GM23248 (cell line): Measurements from ENCODE around the gene PRSS16. TPM values are rescaled to one million over a fixed set of nuclear protein-coding genes. Genes with fewer than 3 reads are reported as not detected.

Experiments used
- DNase-seq: peaks from one replicate; pipeline ENCODE4 v3.0.0-alpha.2; 2015
- H2AFZ ChIP-seq: fragments of 200-600 bp; sonication (generic); 2 replicates; pipeline ENCODE4 v1.6.1; 2016; ENCODE audit warnings: antibody characterized with exemption
- H3F3A ChIP-seq: fragments of 200-600 bp; sonication (generic); 2 replicates; pipeline ENCODE4 v1.6.1; 2016; ENCODE audit warnings: mild to moderate bottlenecking, antibody characterized with exemption, mixed run types; ENCODE audit not compliant: insufficient read depth
- H3K27ac ChIP-seq: fragments of 200-600 bp; sonication (generic); 2 replicates; pipeline ENCODE4 v1.5.1; 2016; ENCODE audit warnings: mild to moderate bottlenecking
- H3K27me3 ChIP-seq: fragments of 200-600 bp; sonication (generic); replicated peaks from 2 replicates; pipeline ENCODE4 v1.6.1; 2016; ENCODE audit warnings: mild to moderate bottlenecking; ENCODE audit not compliant: insufficient read depth
- H3K36me3 ChIP-seq: fragments of 200-600 bp; sonication (generic); 2 replicates; pipeline ENCODE4 v1.6.1; 2016; ENCODE audit warnings: low read depth, mild to moderate bottlenecking
- H3K4me1 ChIP-seq: fragments of 200-600 bp; sonication (generic); 2 replicates; pipeline ENCODE4 v1.6.1; 2016; ENCODE audit warnings: mild to moderate bottlenecking; ENCODE audit not compliant: insufficient read depth
- H3K4me2 ChIP-seq: fragments of 200-600 bp; sonication (generic); one replicate; pipeline ENCODE4 v1.6.1; 2016; ENCODE audit warnings: mild to moderate bottlenecking; ENCODE audit not compliant: unreplicated experiment
- H3K4me3 ChIP-seq: fragments of 200-600 bp; sonication (generic); 2 replicates; pipeline ENCODE4 v1.5.1; 2016; ENCODE audit warnings: mild to moderate bottlenecking
- H3K79me2 ChIP-seq: fragments of 200-600 bp; sonication (generic); 2 replicates; pipeline ENCODE4 v1.6.1; 2016; ENCODE audit warnings: mild to moderate bottlenecking; ENCODE audit not compliant: insufficient read depth
- H3K9ac ChIP-seq: fragments of 200-600 bp; sonication (generic); 2 replicates; pipeline ENCODE4 v1.6.1; 2016; ENCODE audit warnings: mild to moderate bottlenecking
- H3K9me2 ChIP-seq: fragments of 200-600 bp; sonication (generic); 2 replicates; pipeline ENCODE4 v1.6.1; 2016; ENCODE audit warnings: mixed run types, mild to moderate bottlenecking, moderate library complexity; ENCODE audit not compliant: insufficient read depth
- H3K9me3 ChIP-seq: fragments of 200-600 bp; sonication (generic); one replicate; pipeline ENCODE4 v1.6.1; 2017; ENCODE audit warnings: low read depth
- H4K20me1 ChIP-seq: fragments of 200-600 bp; sonication (generic); 2 replicates; pipeline ENCODE4 v1.6.0; 2016; ENCODE audit not compliant: insufficient read depth
- EZH2 ChIP-seq: fragments of 200-600 bp; sonication (generic); IDR thresholded peaks from 2 replicates; pipeline ENCODE4 v1.6.1; 2018; ENCODE audit warnings: antibody characterized with exemption, mild to moderate bottlenecking; ENCODE audit not compliant: insufficient read depth, poor library complexity, severe bottlenecking
- EZH2phosphoT487 ChIP-seq: fragments of 200-600 bp; sonication (generic); IDR thresholded peaks from 2 replicates; pipeline ENCODE4 v1.6.1; 2018; ENCODE audit warnings: antibody characterized with exemption, moderate library complexity, mild to moderate bottlenecking, low read depth; ENCODE audit not compliant: insufficient read depth
- WGBS, 2 experiments: methylation state at CpG; one replicate each; pipeline ENCODE4 v1.1.6; 2015 to 2017; ENCODE audit warnings: low lambda C conversion rate in 2 of 2, low coverage in 1 of 2; ENCODE audit errors: missing lambda C conversion rate in 2 of 2; 5-methylcytosine and 5-hydroxymethylcytosine counted together
- in situ Hi-C: fragments of 300-500 bp; cut with MboI; formaldehyde crosslinking; loops from 2 replicates; pipeline ENCODE4 v1.15.0; 2020
- polyA plus RNA-seq: library from polyadenylated mRNA; unstranded; fragments of >200 nt; fragmentation: Nextera tagmentation; extraction: Ambion mirVana; gene quantifications from 2 replicates; pipeline ENCODE4 v1.2.1, GENCODE V29; 2016
- total RNA-seq: library from RNA; depleted of rRNA; stranded (reverse); fragments of >200 nt; shearing (Covaris generic); gene quantifications from 2 replicates; pipeline ENCODE4 v1.2.3, GENCODE V29; 2014

The PRSS16 gene
- total and polyA plus RNA-seq, 2 experiments from 2014 or later = 0.86 TPM; not detected in 1

DNA sequence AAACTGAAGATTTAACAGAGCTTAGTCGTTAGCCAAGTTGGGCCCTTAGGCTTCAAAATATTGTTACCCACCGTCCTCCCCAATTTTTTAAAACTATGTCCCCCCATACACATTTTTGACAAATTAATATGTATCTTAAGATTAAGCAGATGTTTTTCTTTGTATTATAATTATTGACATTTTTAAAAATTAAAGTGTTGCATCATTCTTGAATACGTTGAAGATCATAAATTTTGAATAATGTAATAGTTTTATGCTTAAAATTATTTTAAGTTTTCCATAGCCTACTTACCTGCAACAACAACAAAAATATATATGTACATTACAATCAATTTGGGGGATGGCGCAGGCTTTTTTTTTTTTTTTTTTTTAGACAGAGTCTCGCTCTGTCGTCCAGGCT, 8.2 kb upstream of the PRSS16 start:
- in situ Hi-C loops = no loop called here
- no peaks in the 10 kb centered on the region for H4K20me1 ChIP-seq
- H3K4me3 ChIP-seq = peak overlapping the region; percentile 68; the same call in 1 of the 2 replicates
- H2AFZ ChIP-seq = no peak overlapping the region
- H3K9me2 ChIP-seq = no peaks in the 10 kb centered on the region
- WGBS, 2 experiments = 49 to 56% methylated on average over 6 of the region's 6 CpGs
- peaks cover 4% of the 10 kb centered on the region; the same call in 1 of the 2 replicates for H3K4me1 ChIP-seq
- DNase-seq = no peak
- H3K27ac ChIP-seq = no peak overlapping the region
- H3K9me3 ChIP-seq = no peaks in the 10 kb centered on the region
- TF ChIP-seq EZH2phosphoT487 = no peak
- TF ChIP-seq EZH2 = no peak
- H3K4me2 ChIP-seq = peak overlapping the region; percentile 74
- H3K27me3 ChIP-seq = peaks cover 21% of the 10 kb centered on the region
- H3K9ac ChIP-seq = no peak overlapping the region
- no peaks in the 10 kb centered on the region for H3K36me3 ChIP-seq
- H3K79me2 ChIP-seq = no peaks in the 10 kb centered on the region
- H3F3A ChIP-seq = peaks cover 24% of the 10 kb centered on the region

DNA sequence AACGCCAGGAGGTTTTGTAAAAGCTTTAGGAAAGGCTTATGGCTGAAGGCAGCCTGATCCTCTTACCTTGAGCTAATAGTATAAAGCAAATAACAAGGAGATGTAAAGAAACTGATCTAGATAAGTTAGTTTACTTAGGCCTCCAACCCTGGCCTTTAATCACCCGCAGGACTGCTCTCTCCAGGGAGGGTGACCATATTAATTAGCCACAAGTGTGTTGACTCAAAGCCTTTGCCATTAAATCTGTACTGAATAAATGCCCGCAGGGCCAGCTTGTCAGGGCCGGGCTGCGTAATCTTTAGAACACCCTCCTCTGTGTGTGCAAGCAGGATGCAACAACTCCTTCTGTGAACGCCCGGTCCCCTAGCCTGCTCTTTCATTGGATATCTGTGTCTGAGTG, 6.1 kb upstream of the PRSS16 start:
- Histone ChIP-seq H3K9me2 (no peaks in the 10 kb centered on the region), H3K9ac (no peak overlapping the region), H3K27me3 (peaks cover 18% of the 10 kb centered on the region), H3K9me3 (no peaks in the 10 kb centered on the region), H3K4me2 (no peak overlapping the region), H4K20me1 (no peaks in the 10 kb centered on the region), H3K4me3 (no peak overlapping the region), H3K27ac (no peak overlapping the region), H3K36me3 (no peaks in the 10 kb centered on the region), H3F3A (peaks cover 17% of the 10 kb centered on the region), H3K4me1 (peaks cover 4% of the 10 kb centered on the region; the same call in 1 of the 2 replicates), H3K79me2 (no peaks in the 10 kb centered on the region), H2AFZ (no peak overlapping the region)
- in situ Hi-C loops = no loop called here
- WGBS, 2 experiments = 72 to 75% methylated on average over 7 of the region's 7 CpGs
- TF ChIP-seq EZH2 (no peak), EZH2phosphoT487 (no peak)
- DNase-seq = no peak

DNA sequence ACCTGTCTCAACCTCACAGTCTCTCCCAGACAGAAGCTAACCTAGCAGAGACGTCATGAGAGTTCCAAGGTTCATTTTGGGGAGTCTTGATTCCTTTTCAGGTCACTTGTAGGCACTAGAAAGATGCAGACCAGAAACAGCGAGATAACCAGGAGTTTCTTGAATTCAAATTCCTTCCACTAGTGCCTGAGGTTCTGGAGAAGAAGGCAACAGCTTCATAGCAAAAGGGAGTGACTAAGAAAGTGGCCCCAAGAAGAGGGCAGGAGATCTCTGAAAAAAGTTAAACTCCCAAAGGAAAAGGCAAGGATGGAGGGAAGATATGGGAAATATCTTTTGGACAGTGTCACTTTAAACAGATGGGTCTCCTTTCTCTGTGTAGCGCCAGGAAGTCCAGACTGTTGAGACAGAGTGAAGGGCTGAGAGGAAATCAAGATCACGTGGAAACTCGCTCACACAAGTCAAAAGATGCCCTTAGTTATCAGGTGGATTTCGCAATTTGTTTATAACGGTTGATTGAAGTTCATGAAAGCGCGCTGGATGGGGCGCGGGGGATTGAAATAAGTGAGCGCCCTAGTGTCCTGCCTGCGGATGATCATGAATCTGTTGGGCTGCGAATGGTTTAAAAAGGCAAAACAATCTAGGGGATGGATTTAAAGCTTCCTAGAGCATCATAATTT, 4.8 kb upstream of the PRSS16 start:
- peaks cover 4% of the 10 kb centered on the region; the same call in 1 of the 2 replicates for H3K4me1 ChIP-seq
- H3K9me2 ChIP-seq = no peaks in the 10 kb centered on the region
- H3K9me3 ChIP-seq = no peaks in the 10 kb centered on the region
- H3F3A ChIP-seq = 0 out of 2 replicates have a peak, but pooled peaks cover 4% of the 10 kb centered on the region
- H3K79me2 ChIP-seq = no peaks in the 10 kb centered on the region
- H4K20me1 ChIP-seq = no peaks in the 10 kb centered on the region
- no peak overlapping the region for H3K4me3 ChIP-seq
- 56 to 60% methylated on average over 14 of the region's 14 CpGs for WGBS, 2 experiments
- no peak overlapping the region for H3K9ac ChIP-seq
- in situ Hi-C loops = no loop called here
- H2AFZ ChIP-seq = no peak overlapping the region
- no peak overlapping the region for H3K27ac ChIP-seq
- H3K27me3 ChIP-seq = peaks cover 30% of the 10 kb centered on the region
- TF ChIP-seq EZH2 = no peak
- no peak for TF ChIP-seq EZH2phosphoT487
- no peaks in the 10 kb centered on the region for H3K36me3 ChIP-seq
- no peak overlapping the region for H3K4me2 ChIP-seq
- DNase-seq = no peak

DNA sequence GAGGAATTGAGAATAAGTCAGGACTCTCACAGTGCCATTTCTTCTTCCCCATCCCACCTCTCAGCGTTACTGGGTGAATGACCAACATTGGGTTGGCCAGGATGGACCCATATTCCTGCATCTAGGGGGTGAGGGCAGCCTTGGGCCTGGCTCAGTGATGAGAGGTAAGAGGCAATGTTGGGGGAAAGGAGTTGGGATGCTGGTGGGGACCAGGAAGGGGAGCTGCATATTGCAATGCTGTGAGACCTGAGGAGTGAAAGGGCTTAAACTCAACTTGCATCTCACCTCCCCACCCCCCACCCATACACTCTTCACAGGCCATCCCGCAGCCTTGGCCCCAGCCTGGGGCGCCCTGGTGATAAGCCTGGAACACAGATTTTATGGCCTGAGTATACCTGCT, 1.3 kb downstream of the PRSS16 start:
- H3K27me3 ChIP-seq = peaks cover 70% of the 10 kb centered on the region

More for the DNA sequence above, 1.3 kb downstream of the PRSS16 start:
- Histone ChIP-seq H4K20me1 (no peaks in the 10 kb centered on the region), H3K79me2 (no peaks in the 10 kb centered on the region), H3K4me1 (no peaks in the 10 kb centered on the region), H3K27ac (no peak overlapping the region), H3K9ac (no peak overlapping the region), H3K9me3 (no peaks in the 10 kb centered on the region), H3K4me3 (no peak overlapping the region), H3K36me3 (no peaks in the 10 kb centered on the region), H2AFZ (no peak overlapping the region), H3K4me2 (no peak overlapping the region), H3K9me2 (no peaks in the 10 kb centered on the region), H3F3A (no peaks in the 10 kb centered on the region)
- DNase-seq = no peak
- in situ Hi-C loops = no loop called here
- 36 to 42% methylated on average over 3 of the region's 3 CpGs for WGBS, 2 experiments
- TF ChIP-seq EZH2 (no peak), EZH2phosphoT487 (no peak)
